GM23338 (cell line): ENCODE results near the gene C11orf52. TPM values are rescaled to one million over a fixed set of nuclear protein-coding genes. Genes with fewer than 3 reads are reported as not detected.
A peak's percentile ranks its signal among the peaks of the same experiment; 100 is the strongest.

Experiments
- ATAC-seq: fragments of 200-7000 bp; cut with Tn5 transposase; 3 replicates; pipeline ENCODE4 v1.9.1; 2020
- DNase-seq: peaks from one replicate; pipeline ENCODE4 v3.0.0-alpha.2; 2015; ENCODE audit warnings: low spot score
- H2AFZ ChIP-seq: fragments of 200-600 bp; sonication (generic); 2 replicates; pipeline ENCODE4 v1.8.0; 2016; ENCODE audit warnings: antibody characterized with exemption, mild to moderate bottlenecking, moderate library complexity
- H3F3A ChIP-seq: fragments of 200-600 bp; sonication (generic); replicated peaks from 2 replicates; pipeline ENCODE4 v1.8.0; 2017; ENCODE audit warnings: antibody characterized with exemption, mixed run types, low read depth
- H3K27ac ChIP-seq: fragments of 200-600 bp; sonication (generic); 2 replicates; pipeline ENCODE4 v1.6.1; 2016; ENCODE audit warnings: low read depth
- H3K27me3 ChIP-seq: fragments of 200-600 bp; sonication (generic); 2 replicates; pipeline ENCODE4 v1.8.0; 2016; ENCODE audit warnings: mild to moderate bottlenecking, mixed run types, moderate library complexity; ENCODE audit not compliant: insufficient read depth
- H3K36me3 ChIP-seq: fragments of 200-600 bp; sonication (generic); 2 replicates; pipeline ENCODE4 v1.8.0; 2016; ENCODE audit warnings: mild to moderate bottlenecking; ENCODE audit not compliant: insufficient read depth
- H3K4me1 ChIP-seq: fragments of 200-600 bp; sonication (generic); 2 replicates; pipeline ENCODE4 v1.8.0; 2016; ENCODE audit warnings: mild to moderate bottlenecking, moderate library complexity; ENCODE audit not compliant: insufficient read depth
- H3K4me2 ChIP-seq: fragments of 200-600 bp; sonication (generic); 2 replicates; pipeline ENCODE4 v1.7.1; 2017; ENCODE audit warnings: mixed run types
- H3K4me3 ChIP-seq: fragments of 200-600 bp; sonication (generic); 2 replicates; pipeline ENCODE4 v1.6.1; 2016; ENCODE audit warnings: mixed run types
- H3K79me2 ChIP-seq: fragments of 200-600 bp; sonication (generic); replicated peaks from 2 replicates; pipeline ENCODE4 v1.8.0; 2017; ENCODE audit warnings: mild to moderate bottlenecking; ENCODE audit not compliant: insufficient read depth
- H3K9me2 ChIP-seq: fragments of 200-600 bp; sonication (generic); 2 replicates; pipeline ENCODE4 v1.8.0; 2017; ENCODE audit not compliant: insufficient read depth
- H4K20me1 ChIP-seq: fragments of 200-600 bp; sonication (generic); replicated peaks from 2 replicates; pipeline ENCODE4 v1.8.0; 2017; ENCODE audit warnings: mild to moderate bottlenecking; ENCODE audit not compliant: insufficient read depth
- H3K27ac Mint-ChIP-seq: 2 replicates; pipeline ENCODE4 v1.8.0; 2020; ENCODE audit warnings: inconsistent platforms, mild to moderate bottlenecking, moderate library complexity, mixed read lengths
- H3K27me3 Mint-ChIP-seq: 3 replicates; pipeline ENCODE4 v1.8.0; 2022; ENCODE audit warnings: low read depth, mild to moderate bottlenecking, moderate library complexity, mixed read lengths, inconsistent platforms; ENCODE audit not compliant: insufficient read depth, poor library complexity
- H3K36me3 Mint-ChIP-seq: 3 replicates; pipeline ENCODE4 v1.8.0; 2021; ENCODE audit warnings: low read depth, mild to moderate bottlenecking, inconsistent platforms, moderate library complexity, mixed read lengths
- H3K4me1 Mint-ChIP-seq: 3 replicates; pipeline ENCODE4 v1.8.0; 2020; ENCODE audit warnings: mild to moderate bottlenecking, inconsistent platforms, mixed read lengths
- H3K4me3 Mint-ChIP-seq: 3 replicates; pipeline ENCODE4 v1.8.0; 2021; ENCODE audit warnings: moderate library complexity, mild to moderate bottlenecking, inconsistent platforms, mixed read lengths
- H3K9me3 Mint-ChIP-seq: 3 replicates; pipeline ENCODE4 v1.8.0; 2020; ENCODE audit warnings: moderate library complexity, mild to moderate bottlenecking, inconsistent platforms, mixed read lengths
- EZH2phosphoT487 ChIP-seq: fragments of 200-600 bp; sonication (generic); IDR thresholded peaks from one replicate; pipeline ENCODE4 v1.8.1; 2018; ENCODE audit warnings: antibody characterized with exemption; ENCODE audit not compliant: unreplicated experiment
- JUNB ChIP-seq: IDR thresholded peaks from one replicate; pipeline ENCODE4 v1.6.1; 2016; ENCODE audit warnings: antibody characterized with exemption; ENCODE audit not compliant: unreplicated experiment
- NANOG ChIP-seq: IDR thresholded peaks from 2 replicates; pipeline ENCODE4 v1.6.1; 2016; ENCODE audit warnings: antibody characterized with exemption, borderline replicate concordance
- POLR2AphosphoS5 ChIP-seq: IDR thresholded peaks from 2 replicates; pipeline ENCODE4 v1.6.1; 2016; ENCODE audit warnings: antibody characterized with exemption, low read depth
- ZNF114 ChIP-seq: fragments of 250-450 bp; sonication (Bioruptor Pico); IDR thresholded peaks from 2 replicates; pipeline ENCODE4 v1.5.0; 2020; ENCODE audit warnings: mild to moderate bottlenecking, moderate library complexity
- polyA plus RNA-seq: library from polyadenylated mRNA; unstranded; fragments of >200 nt; fragmentation: Nextera tagmentation; extraction: Ambion mirVana; gene quantifications from 2 replicates; pipeline ENCODE4 v1.2.1, GENCODE V29; 2016
- total RNA-seq: library from RNA; depleted of rRNA; stranded (reverse); fragments of >200 nt; shearing (Covaris generic); gene quantifications from 2 replicates; pipeline ENCODE4 v1.2.3, GENCODE V29; 2014
- TF ChIP-seq, protein P1 (sequence below), 2 experiments: fragments of 200-600 bp in 1 of 2; sonication (generic) in 1 of 2; conservative IDR thresholded peaks; 2 replicates each; pipeline versions ENCODE4 v1.5.1 to v1.6.1; 2016 to 2017; ENCODE audit warnings: antibody characterized with exemption in 2 of 2, low read depth in 2 of 2, mild to moderate bottlenecking in 2 of 2, moderate library complexity in 1 of 2

C11orf52 gene
- total and polyA plus RNA-seq, 2 experiments from 2014 or later, result 1.0 to 4.1 TPM

DNA sequence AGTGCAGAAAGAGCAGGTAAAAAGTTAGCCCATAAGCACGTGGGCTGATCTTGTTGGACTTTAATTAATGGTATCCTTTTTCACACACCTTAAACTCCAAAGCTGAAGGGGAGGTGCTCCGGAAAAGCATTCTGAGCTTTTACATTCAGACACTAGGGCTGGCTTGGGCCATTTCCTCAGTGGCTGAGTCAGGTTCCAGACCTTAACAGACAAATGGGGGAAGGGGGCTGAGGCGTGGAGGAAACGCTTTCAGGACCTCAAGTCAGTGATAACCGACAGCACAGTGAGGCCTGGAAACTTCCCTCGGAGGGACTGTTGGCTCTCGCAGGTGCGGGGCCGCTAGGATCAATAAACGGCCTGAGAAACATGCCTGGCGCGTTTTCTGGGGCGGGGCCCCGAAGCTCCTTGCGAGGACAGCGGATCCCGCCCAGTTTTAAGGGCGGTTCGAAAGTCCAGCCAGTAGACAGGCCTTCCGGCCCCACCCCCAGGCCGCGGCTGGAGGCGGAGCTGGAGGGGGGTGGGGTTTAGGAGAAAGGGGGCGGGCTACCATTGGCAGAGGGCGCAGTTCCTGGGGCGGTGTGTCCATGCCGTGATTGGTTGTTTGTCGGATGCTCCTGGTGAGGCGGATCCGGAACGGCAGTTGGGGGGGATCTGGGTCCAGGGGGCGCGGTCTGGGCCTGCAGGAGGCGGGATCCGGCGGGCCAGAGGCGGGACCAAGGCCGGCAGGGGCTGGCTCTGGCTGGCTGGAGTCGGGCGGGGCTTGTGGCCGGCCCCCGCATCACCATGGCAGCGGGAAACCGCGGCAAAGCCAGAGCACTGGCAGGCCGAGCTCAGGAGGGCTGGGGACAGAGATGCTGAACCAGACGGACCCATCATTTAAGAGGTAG lies 8.0 kb downstream of the C11orf52 start:
- ATAC-seq (peak; percentile 90), DNase-seq (peak; percentile 98)
- Mint-ChIP-seq H3K36me3 (no peaks in the 10 kb centered on the region), H3K27ac (peak overlapping the region; percentile 97), H3K9me3 (no peaks in the 10 kb centered on the region), H3K4me3 (peak overlapping the region; percentile 78), H3K4me1 (peaks cover 29% of the 10 kb centered on the region), H3K27me3 (peaks cover 5% of the 10 kb centered on the region)
- peak overlapping the region; percentile 74 for H3K4me2 ChIP-seq
- H3K79me2 ChIP-seq, result no peaks in the 10 kb centered on the region
- peak overlapping the region; percentile 51 for H3K4me3 ChIP-seq
- H3K27me3 ChIP-seq, result no peaks in the 10 kb centered on the region
- H3K9me2 ChIP-seq, result no peaks in the 10 kb centered on the region
- H3K4me1 ChIP-seq, result peaks cover 20% of the 10 kb centered on the region
- no peaks in the 10 kb centered on the region for H3K36me3 ChIP-seq
- TF ChIP-seq, protein P1, sequence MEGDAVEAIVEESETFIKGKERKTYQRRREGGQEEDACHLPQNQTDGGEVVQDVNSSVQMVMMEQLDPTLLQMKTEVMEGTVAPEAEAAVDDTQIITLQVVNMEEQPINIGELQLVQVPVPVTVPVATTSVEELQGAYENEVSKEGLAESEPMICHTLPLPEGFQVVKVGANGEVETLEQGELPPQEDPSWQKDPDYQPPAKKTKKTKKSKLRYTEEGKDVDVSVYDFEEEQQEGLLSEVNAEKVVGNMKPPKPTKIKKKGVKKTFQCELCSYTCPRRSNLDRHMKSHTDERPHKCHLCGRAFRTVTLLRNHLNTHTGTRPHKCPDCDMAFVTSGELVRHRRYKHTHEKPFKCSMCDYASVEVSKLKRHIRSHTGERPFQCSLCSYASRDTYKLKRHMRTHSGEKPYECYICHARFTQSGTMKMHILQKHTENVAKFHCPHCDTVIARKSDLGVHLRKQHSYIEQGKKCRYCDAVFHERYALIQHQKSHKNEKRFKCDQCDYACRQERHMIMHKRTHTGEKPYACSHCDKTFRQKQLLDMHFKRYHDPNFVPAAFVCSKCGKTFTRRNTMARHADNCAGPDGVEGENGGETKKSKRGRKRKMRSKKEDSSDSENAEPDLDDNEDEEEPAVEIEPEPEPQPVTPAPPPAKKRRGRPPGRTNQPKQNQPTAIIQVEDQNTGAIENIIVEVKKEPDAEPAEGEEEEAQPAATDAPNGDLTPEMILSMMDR (conservative IDR thresholded peaks at IDR 0.05; ENCODE audit: low read depth in 2 of 2), result no peak
- TF ChIP-seq POLR2AphosphoS5, result peak; percentile 86
- no peaks in the 10 kb centered on the region; the same call in 1 of the 2 replicates for H3F3A ChIP-seq
- H3K27ac ChIP-seq, result peak overlapping the region; percentile 94
- H4K20me1 ChIP-seq, result no peaks in the 10 kb centered on the region
- peak overlapping the region; percentile 99 for H2AFZ ChIP-seq

DNA sequence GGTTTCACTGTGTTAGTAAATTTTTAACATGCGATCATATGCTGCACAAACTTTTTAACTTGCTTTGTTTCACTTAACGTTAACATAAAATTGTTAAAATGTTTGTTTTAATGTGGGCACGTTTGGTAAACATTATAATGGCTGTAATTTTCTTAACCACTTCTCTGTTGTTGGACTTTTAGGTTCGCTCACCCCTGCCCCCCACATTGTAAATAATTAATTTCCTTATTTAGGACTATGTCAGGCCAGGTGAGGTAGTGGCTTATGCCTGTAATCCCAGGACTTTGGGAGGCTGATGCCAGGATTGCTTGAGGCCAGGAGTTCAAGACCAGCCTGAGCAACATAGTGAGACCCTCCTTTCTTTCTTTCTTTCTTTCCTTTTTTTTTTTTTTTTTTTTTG lies 11.8 kb downstream of the C11orf52 start:
- Histone ChIP-seq H2AFZ (no peak overlapping the region), H3K4me1 (peaks cover 14% of the 10 kb centered on the region), H3K27me3 (no peaks in the 10 kb centered on the region), H3K27ac (no peak overlapping the region), H3K79me2 (no peaks in the 10 kb centered on the region), H3F3A (no peaks in the 10 kb centered on the region; the same call in 1 of the 2 replicates), H4K20me1 (no peaks in the 10 kb centered on the region), H3K4me2 (no peak overlapping the region), H3K36me3 (no peaks in the 10 kb centered on the region), H3K4me3 (no peak overlapping the region), H3K9me2 (no peaks in the 10 kb centered on the region)
- peaks cover 21% of the 10 kb centered on the region for H3K4me1 Mint-ChIP-seq
- ATAC-seq (no peak), DNase-seq (no peak)
- no peaks in the 10 kb centered on the region for H3K36me3 Mint-ChIP-seq
- H3K27ac Mint-ChIP-seq, result no peak overlapping the region
- H3K9me3 Mint-ChIP-seq, result no peaks in the 10 kb centered on the region
- TF ChIP-seq NANOG (no peak), JUNB (no peak), ZNF114 (no peak), EZH2phosphoT487 (no peak), POLR2AphosphoS5 (no peak)
- TF ChIP-seq, protein P1 (conservative IDR thresholded peaks at IDR 0.05; ENCODE audit: low read depth in 2 of 2), result no peak
- H3K27me3 Mint-ChIP-seq, result peaks cover 5% of the 10 kb centered on the region
- H3K4me3 Mint-ChIP-seq, result no peak overlapping the region
